HG02973 (cell line): ENCODE results near the gene MMP2.

ENCODE experiments used
- ATAC-seq: cut with Tn5 transposase; IDR thresholded peaks from one replicate; pipeline ENCODE4 v1.9.1; 2021; ENCODE audit warnings: moderate library complexity; ENCODE audit not compliant: unreplicated experiment

The MMP2 gene

GRCh38 chr16:55510185-55510805 lies 31.3 kb downstream of the MMP2 start:
- ATAC-seq, result no peak

GRCh38 chr16:55512941-55513340 lies 33.9 kb downstream of the MMP2 start:
- ATAC-seq, result no peak

GRCh38 chr16:55513616-55514015 lies 34.6 kb downstream of the MMP2 start:
- no peak for ATAC-seq

- ATAC-seq, result no peak
Observed at GRCh38 chr16:55515111-55515510, 36.1 kb downstream of the MMP2 start.

- no peak for ATAC-seq
Observed at GRCh38 chr16:55521792-55522191, 42.8 kb downstream of the MMP2 start.

GRCh38 chr16:55526441-55526840 lies 47.4 kb downstream of the MMP2 start:
- no peak for ATAC-seq

- ATAC-seq, result no peak
Observed at GRCh38 chr16:55527885-55528284, 48.9 kb downstream of the MMP2 start.

GRCh38 chr16:55529018-55529417 lies 50.0 kb downstream of the MMP2 start:
- ATAC-seq, result no peak

- ATAC-seq, result no peak
Observed at GRCh38 chr16:55530316-55530856, 51.4 kb downstream of the MMP2 start.

- no peak for ATAC-seq
Observed at GRCh38 chr16:55532227-55532626, 53.2 kb downstream of the MMP2 start.

- ATAC-seq, result no peak
Observed at GRCh38 chr16:55534756-55535155, 55.8 kb downstream of the MMP2 start.

- ATAC-seq, result no peak
Observed at GRCh38 chr16:55539049-55539448, 60.1 kb downstream of the MMP2 start.

GRCh38 chr16:55539488-55539887 lies 60.5 kb downstream of the MMP2 start:
- ATAC-seq, result no peak

- no peak for ATAC-seq
Observed at GRCh38 chr16:55540221-55540620, 61.2 kb downstream of the MMP2 start.

GRCh38 chr16:55542459-55543082 lies 63.6 kb downstream of the MMP2 start:
- no peak for ATAC-seq

- ATAC-seq, result no peak
Observed at GRCh38 chr16:55543472-55543871, 64.5 kb downstream of the MMP2 start.

GRCh38 chr16:55552621-55553020 lies 73.6 kb downstream of the MMP2 start:
- ATAC-seq, result no peak

- no peak for ATAC-seq
Observed at GRCh38 chr16:55555436-55555835, 76.4 kb downstream of the MMP2 start.
